H54 (cell line): ENCODE measurements around the gene PRDM16.

Source experiments
- DNase-seq: peaks from one replicate; pipeline ENCODE4 v3.0.0; 2011; ENCODE audit warnings: low spot score, mixed read lengths; ENCODE audit not compliant: insufficient read length
- FAIRE-seq: peaks from 3 replicates; lab custom pipeline; 2011; peaks lifted over from hg19 to GRCh38; lab: Jason Lieb, UNC
- POLR2A ChIP-seq: IDR thresholded peaks from 2 replicates; pipeline ENCODE4 v1.6.1; 2011; ENCODE audit warnings: low read depth, mild to moderate bottlenecking, low read length

The PRDM16 gene

DNA sequence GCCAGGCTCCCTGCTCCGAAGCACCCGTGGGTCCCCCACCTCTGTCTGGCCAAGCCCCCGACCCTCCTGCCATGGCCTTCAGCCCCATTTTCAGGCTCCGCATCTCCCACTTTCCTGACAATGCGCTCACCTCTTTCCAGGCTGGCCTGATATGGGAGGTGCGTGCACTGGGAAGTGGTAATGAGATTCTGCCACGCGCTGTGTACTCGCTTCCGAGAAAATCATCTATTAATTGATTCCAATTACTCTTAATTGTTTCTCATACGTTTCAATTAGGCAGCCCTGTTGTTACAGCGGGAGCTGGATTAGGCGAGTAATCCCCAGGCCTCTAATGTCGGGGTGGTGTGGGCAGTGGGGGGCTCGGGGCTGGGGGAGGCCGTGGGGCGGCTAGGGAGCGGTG is 263.0 kb downstream of the PRDM16 start:
- DNase-seq = no peak
- no peak for FAIRE-seq
- TF ChIP-seq POLR2A = no peak

DNA sequence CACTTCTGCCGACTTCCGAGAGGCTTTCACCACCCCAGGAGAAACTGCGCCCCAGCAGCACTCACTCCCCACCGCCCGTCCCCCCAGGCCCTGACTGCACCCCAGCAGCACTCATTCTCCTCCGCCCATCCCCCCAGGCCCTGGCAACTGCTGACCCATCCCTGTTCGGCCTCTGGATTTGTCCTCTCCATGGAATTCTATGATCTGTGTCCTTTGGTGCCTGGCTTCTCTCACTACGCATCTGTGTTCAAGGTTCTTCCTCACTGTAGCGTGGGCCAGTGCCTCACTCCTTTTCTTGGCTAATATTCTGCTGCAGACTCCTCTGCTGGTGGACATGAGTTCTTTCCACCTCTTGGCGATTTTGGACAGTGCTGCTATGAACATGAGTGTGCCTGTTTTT is 263.7 kb downstream of the PRDM16 start:
- no peak for DNase-seq
- TF ChIP-seq POLR2A = no peak
- no peak for FAIRE-seq

DNA sequence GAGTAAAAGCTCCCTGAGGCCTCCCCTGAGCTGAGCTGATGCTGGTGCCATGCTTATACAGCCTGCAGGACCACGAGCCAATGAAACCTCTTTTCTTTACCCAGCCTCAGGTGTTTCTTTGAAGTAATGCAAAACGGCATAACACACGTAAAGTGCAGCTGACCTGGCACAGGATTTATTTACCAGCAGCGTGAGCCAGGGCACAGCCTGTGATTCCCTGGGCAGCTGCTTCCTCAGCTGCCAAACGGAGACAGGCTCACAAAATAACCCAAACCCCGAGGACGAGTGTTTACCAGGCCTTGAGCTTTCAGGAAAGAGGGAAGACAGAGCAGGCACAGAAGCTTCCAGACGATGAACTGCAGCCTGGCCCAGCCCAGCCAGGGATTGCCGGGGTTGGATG is 264.9 kb downstream of the PRDM16 start:
- no peak for TF ChIP-seq POLR2A
- DNase-seq = no peak
- FAIRE-seq = no peak

DNA sequence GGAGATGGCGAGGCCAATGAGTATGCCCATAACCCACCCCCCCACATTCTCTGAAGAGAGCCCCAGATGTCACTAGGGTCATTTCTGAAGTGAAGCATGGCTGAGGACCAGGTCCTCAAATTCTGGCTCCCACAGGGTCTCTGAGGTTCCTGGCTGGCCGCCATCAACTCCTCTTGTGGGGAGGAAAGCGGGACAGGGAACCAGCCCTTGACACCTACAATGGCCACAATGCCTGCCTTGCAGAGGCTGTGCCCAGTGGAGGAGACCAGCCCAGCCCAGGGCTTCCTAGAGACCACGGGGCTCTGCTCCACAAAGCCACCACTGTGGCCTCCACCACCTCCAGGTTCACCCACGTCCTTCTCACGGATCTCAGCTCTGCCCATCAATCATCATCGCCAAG is 265.4 kb downstream of the PRDM16 start:
- FAIRE-seq (no peak), DNase-seq (no peak)
- no peak for TF ChIP-seq POLR2A

DNA sequence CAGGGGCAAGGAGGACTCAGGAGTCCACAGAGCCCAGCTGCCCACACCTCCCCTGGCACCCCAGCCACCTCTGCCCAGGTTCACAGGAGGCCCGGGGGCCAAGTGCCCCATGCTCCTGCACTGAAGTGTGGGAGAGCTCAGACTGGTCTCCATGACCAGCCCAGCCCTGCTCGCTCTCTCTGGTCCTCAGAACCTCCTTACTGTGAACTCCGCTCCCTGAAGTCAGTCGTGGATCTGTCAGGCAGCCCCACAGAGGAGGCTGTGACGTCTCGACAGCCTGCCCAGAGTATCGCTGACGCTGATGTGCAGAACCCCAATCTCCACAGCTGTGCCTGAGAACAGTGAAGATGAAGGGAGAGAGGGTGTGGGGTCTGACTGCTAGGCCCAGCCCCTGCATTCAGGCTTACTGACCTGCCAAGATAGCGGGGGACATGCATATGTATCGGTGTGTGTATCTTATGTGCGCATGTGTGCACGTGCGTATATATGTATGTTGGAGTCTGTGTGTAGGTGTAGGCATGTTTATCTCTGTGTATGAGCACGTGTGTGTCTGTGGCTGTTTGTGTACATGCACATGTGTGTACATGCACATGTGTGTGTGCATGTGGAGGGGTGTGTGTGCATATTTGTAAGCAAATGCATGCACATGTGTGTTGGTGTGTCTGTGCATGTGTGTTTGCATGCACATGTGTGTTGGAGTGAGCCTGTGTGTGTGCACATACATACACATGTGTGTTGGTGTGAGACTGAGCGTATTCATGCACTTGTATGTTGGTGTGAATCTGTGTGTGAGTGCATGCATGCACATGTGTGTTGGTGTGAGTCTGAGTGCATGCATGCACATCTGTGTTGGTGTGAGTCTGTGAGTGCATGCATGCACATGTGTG is 267.0 kb downstream of the PRDM16 start:
- no peak for TF ChIP-seq POLR2A
- DNase-seq (no peak), FAIRE-seq (no peak)

DNA sequence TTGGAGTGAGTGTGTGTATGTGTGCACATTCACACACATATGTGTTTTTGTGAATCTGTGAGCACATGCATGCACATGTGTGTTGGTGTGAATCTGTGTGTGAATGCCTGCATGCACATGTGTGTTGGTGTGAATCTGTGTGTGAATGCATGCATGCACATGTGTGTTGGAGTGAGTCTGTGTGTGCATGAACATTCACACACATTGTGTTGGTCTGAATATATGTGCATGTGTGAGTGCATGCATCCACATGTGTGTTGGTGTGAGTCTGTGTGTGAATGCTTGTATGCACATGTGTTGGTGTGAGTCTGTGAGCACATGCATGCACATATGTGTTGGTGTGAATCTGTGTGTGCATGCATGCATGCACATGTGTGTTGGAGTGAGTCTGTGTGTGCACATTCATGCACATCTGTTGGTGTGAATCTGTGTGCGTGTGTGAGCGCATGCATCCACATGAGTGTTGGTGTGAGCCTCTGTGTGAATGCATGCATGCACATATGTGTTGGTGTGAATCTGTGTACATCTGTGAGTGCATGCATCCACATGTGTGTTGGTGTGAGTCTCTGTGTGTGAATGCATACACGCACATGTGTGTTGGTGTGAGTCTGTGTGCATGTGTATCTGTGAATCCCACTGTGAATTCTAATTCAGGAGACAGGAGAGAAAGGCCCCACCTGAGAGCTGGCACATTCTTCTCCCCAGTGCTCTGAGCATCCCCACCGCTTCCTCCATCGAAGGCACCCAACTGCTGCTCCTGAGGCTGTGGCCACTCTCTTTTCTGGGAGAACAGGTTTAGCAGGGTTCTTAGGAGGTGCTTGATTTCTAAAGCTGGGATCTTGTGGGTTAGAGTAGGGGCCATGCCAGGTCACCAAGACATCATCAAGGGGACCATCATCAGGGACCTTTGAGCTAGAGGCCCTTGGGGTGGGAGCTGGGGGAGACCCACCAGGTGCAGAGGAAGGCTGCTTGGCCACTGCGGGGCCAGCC is 267.9 kb downstream of the PRDM16 start:
- FAIRE-seq (no peak), DNase-seq (no peak)
- no peak for TF ChIP-seq POLR2A

DNA sequence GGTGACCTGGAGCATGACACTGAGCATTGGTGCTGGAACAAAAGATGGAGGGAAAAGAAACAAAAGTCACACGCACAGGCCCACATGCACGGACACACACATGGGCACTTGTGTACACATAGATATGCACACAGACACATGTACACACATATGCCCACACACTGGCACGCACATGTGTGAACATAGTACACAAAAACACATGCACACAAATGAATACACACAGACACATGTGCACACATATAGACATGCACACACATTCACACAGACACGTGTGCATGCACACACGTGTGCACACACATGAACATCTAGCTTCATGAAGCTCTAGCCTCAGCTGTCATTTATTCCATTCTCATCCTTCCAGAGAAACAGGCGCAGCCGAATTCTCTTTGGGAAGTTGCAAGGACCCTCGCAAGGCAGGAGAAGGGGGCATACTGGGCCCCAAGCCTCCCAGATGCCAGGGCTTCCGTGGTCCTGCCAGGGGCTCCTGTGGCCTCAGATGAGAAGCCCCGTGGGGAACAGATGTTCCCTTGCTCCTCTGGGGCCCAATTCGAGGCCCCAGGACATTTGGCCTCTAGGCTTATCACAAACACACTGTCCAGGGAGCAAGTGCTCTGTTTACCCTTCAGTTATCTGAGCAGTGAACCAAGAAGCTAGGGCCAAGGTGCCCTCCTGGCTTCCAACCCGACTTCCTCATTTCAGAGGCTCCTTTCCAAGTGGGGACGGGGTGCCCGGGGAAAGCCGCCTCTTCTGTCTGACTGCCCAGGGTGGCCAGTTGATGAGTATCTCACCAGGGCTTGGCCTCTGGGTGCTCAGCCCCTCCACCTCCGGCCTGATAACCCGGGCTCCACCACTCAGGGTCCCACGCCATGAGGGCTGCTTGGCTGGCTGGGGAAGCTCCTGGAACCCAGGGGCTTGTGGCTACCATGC is 269.1 kb downstream of the PRDM16 start:
- no peak for DNase-seq
- FAIRE-seq = no peak
- TF ChIP-seq POLR2A = no peak

DNA sequence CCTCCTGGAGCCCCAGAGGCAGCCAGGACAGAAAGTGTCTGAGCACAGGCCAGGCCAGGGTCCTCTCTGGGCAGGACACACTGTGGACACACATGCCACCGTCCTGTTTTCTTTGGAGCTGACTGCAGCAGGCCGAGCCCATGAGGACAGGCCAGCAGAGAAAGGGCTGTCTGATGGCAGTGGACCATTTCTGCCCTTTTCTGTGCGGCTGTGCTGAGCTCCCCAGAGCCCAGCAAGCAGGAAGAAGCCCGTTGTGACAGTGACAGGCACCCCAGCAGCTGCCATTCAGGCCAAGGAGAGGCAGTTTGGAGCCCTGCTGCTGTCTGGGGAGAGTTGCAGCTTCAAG is 269.7 kb downstream of the PRDM16 start:
- TF ChIP-seq POLR2A = no peak
- DNase-seq (no peak), FAIRE-seq (no peak)

DNA sequence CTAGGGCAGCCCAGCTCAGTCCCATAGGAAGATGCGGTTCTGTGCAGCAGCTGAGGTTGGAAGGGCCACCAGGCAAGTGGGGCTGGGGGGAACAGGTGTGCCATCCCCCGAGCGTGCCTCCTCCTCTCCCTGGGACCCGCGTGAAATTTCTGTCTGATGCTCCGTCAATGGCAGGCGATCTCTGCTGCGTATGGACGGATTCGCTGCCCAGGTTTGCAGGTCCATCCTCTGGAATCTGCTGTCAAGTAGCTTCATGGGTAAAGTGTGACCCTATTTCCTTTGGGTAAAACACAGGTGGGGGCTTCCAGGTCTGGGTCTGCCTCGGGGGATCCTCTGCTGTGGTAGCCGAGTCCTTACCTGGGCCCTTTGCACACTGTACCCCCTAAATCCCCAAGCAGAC is 270.9 kb downstream of the PRDM16 start:
- FAIRE-seq (no peak), DNase-seq (no peak)
- no peak for TF ChIP-seq POLR2A

DNA sequence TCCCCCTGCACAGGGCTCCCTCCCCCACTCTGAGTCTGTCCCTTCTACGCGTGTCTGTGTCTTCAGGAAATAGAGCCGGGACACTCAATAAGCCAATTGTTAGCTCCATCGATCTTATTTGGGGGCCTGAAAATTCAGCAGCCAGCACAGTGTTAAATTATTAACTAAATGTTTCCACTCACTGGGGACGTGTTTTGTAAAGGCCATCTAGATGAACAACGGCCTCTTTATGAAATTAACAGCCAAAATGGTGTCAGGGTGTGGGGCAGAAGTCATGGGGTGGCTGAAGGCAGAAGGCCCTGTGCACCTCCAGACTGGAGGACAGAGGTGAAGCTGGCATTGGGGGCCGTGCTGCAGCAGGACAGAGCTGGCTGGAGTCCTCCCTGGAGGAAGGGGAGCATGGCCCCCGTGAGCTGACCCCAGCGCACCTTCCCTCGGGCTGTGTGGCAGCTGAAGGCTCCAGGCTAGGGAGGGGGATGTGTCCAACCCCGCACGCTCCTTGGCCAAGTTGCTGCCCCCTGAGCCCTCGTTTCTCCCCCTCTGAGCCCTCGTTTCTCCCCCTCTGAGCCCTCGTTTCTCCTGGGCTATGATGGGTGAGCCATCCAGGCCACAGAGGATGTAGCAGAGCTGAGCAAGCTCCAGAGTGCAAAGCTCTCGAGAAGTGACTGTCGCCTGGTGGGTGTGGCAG is 271.7 kb downstream of the PRDM16 start:
- DNase-seq (no peak), FAIRE-seq (no peak)
- TF ChIP-seq POLR2A = no peak

DNA sequence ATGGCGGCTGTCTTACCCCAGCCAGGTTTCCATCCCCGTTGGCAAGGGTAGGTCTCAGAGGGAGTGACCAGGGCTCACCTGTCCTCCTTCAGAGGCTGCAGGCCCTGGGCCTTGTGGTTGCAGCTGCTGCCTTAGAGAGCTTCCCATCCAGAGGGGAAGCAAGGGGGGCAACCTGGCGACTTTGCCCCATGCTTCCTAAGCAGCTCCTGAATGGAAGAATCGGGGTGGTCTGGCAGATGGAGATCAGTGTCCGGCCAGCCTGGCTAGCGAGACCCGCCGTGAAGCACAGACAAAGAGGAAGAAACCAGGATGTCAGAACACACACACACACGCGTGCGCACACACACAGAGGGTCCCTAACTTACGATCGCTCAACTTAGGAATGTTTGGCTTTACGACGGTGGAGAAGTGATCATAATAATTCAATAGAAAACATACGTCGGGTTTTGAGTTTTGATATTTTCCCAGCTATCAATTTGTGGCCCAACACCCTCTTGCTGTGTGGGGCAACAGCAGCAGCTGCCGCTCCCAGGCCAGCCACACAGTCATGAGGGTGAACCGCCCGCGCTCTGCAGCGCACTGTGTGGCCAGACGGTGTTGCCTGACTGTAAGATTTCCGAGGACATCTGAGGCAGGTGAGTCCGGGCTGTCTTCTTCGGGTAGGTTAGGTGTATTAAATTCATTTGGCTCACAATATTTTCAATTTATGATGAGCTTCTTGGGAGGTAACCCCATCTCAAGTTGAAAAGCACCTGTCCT is 272.4 kb downstream of the PRDM16 start:
- FAIRE-seq (no peak), DNase-seq (no peak)
- TF ChIP-seq POLR2A = no peak

DNA sequence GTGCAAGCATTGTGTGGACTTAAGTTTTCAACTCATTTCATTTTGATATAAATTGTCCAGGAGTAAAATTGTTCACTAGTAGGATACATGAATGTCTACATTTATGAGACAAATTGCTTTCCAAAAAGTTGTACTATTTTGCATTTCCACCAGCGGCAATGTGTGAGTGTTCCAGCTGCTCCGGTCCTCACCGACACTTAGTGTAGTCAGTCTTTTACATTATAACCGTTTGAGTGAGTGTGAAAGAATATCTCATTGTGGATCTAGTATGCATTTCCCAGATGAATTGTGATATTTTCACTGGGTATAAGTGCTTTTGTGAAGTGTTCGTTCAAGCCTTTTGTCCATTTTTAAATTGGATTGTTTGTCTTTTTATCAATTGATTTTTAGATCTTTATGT is 274.0 kb downstream of the PRDM16 start:
- no peak for FAIRE-seq
- no peak for TF ChIP-seq POLR2A
- no peak for DNase-seq
